HG02943 (cell line): ENCODE measurements around the gene RAI1.

Source experiments
- ATAC-seq: cut with Tn5 transposase; IDR thresholded peaks from one replicate; pipeline ENCODE4 v1.9.1; 2021; ENCODE audit warnings: mild to moderate bottlenecking, low read depth, moderate library complexity; ENCODE audit not compliant: unreplicated experiment

The RAI1 gene

DNA sequence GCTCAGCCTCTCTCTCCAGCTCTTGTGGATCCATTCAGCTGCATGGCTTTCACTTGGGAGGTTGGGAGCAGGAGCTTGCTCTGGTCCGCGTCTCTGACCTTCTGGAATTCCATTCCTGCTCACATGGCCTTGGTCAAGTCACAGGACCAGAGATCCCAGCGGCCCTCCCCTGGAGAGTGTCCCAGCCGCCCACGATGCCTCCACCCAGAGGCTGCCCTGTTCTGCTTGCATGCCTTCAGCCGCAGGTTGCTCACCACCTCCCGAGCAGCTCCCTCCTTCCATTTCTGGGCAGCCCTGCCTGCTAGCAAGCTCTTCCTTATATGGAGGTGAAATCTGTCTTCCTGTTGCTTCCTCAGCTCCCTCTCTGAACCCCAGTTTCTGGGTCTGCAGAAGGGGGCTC is 32.6 kb downstream of the RAI1 start:
- ATAC-seq = no peak

GRCh38 chr17:17714261-17714866 is 33.1 kb downstream of the RAI1 start:
- no peak for ATAC-seq

DNA sequence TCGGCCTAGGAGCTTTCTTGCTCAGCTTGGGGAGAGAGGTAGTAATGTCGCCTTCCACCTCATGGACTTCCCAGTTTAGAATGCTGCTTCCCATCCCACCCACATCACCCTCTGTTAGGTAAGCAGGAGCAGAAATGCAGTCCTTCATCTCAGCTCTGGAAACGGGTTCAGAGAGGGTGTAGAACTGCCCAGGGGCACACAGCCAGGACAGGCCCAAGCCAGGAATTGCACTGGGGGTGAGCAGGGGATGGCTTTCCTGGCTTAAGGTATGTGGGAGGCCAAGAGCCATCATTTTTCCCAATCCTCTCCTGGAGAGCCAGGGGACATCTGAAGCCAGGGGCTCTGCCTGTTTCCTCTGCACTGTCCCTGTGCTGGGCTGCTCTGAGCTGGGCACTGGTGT is 33.6 kb downstream of the RAI1 start:
- ATAC-seq = no peak

DNA sequence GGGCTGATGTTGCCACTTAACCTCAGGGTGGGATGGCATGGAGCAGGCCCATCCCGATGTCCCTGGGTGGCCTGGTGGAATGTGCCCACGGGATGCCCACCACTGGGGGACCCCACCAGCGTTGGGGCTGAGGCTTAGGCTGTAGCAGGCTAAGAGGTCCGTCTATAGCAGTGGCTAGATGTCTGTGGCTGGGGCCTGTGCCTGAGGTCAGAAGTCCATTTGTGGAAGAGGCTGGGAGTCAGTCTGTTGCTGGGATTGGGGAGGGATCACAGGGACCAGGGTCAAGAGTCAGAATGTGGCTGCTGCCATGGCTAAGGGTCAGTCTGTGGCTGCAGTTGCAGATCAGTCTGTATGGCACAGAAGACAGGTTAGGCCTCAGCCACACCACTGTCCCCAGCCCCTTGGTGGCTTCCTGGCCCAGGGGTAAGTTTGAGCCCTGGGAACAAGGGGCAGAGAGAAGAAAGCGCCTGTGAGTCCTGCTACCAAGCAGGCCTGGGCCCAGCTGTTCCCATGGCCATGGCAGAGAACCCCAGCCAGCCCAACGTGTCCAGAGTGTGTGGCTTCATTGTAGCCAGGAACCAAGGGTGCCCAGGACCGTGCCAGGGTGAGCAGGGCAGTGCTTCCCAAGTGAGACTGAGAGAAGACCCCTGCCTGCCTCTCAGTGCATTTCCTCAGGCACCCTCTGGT is 35.7 kb downstream of the RAI1 start:
- no peak for ATAC-seq

- no peak for ATAC-seq
Measured at GRCh38 chr17:17718251-17718650, 37.0 kb downstream of the RAI1 start.

DNA sequence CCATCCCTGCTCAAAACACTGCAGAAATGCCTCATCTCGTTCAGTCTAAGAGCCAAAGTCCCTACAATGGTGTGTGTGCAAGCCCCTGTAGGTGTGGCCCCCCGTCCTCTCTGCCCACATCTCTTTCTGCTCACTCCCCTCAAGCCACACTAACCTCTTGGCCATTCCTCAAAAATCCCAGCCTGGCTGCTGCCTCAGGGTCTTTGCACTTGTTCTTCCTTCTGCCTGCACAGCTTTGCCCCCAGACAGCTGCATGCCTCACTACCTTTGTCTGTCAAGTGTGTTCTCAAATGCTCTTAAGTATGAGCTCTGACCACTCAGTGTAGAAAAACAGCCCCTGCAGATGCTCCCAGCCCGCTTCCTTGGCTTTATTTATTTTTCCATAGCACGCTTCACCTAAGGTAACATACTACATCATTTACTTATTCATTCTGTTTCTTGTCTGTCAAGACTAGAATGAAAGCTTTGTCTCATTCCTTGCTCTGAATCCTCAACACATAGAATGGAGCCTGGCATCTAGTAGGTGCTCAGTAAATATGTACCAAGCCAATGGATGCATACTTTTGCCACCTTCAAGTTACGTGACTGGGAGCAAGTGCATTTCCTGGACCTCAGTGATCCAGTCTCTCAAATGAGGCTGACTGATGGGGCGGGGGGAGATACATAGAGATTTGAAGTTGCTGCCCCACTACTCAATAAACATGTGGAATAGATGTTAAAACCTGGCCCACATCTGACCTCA is 38.1 kb downstream of the RAI1 start:
- ATAC-seq = no peak

DNA sequence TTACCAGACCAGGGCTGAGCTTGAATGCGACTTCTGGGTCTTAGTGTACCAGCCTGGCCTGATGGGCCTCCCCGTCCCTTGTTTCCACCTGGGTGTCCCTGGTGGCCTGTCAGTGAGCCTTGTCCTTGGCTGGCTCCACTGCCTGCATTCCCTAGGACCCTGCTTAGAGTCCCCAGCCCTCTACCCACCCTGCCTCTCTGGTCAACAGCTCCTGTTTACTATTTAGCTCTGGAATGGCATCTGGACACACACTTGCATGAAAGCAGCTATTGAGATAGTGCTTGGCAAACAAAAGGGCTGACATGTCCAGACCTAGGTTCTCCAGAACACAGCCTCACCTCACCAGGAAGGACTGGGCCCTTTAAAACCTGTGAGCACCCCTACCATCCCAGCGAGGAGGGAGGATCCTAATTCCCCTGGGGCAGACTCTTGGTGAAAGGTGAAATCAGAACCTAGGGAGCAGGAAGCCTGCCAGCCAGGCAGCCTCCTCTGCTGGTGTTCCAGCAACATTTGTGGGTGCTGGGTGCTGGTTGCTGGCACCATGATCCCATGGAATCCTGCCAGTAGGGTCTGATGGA is 38.8 kb downstream of the RAI1 start:
- ATAC-seq = no peak

GRCh38 chr17:17721140-17721668 is 39.9 kb downstream of the RAI1 start:
- ATAC-seq = no peak

GRCh38 chr17:17722081-17722905 is 41.0 kb downstream of the RAI1 start:
- no peak for ATAC-seq

DNA sequence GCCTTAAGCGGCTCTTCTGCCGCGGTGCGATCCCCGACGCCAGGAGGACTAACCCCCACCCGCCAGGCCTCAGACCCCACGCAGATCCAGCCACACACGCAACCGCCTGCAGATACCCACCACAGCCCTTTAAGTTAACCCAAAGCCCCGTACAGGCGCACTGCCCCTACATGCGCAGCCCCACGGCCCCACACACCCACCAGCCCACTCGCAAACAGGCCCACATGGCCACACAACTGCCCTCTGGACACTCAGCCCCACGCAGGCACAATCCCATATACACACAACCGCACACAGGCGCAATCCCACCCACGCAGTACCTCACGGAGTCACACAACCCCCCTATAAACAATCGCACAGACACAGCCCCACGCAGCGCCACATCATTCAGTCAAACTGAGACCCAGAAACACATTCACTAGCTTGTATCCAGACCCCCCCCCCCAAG is 41.7 kb downstream of the RAI1 start:
- no peak for ATAC-seq

DNA sequence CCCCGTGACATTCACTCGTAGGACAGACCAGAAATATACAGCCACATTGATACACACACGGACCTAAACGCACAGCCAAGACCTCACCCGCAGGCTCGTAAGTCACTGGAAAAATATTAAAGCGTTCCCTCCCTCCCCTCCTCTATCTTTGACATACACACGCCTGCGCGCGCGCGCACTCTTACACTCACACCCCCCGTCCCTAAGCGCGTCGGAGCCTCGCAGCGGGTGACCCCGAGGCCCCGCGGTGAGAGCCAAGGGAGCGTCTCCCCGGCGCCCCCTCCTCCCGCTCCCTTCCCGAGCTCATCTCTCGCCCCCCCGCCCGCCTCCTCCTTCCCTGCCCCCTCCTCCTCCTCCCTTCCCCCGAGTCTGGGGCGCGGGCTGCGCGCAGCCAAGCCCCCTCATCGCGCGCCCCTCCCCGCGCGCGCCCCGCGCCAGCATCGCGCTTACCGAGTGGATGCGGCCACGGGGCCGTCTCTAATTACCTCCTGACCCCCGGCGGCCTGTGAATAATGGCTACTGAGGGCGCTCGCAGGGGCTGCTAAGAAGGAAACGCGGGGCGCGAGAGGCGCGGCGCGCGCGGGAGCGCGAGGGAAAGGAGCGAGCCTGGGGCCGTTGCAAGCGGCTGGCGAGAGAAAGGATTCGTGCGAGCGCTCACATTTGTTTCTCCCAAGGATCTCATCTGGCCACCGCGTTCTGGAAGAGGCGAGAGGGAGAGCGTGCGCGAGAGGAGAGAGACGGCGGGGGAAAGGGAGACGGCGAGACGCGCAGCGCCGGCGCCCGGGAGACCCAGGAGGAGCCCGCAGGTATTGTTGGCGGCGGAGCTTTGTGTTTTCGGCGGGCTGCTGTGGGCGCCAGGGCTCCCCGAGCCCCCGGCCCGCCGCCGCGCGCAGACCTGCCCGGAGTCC is 42.4 kb downstream of the RAI1 start:
- ATAC-seq = no peak

DNA sequence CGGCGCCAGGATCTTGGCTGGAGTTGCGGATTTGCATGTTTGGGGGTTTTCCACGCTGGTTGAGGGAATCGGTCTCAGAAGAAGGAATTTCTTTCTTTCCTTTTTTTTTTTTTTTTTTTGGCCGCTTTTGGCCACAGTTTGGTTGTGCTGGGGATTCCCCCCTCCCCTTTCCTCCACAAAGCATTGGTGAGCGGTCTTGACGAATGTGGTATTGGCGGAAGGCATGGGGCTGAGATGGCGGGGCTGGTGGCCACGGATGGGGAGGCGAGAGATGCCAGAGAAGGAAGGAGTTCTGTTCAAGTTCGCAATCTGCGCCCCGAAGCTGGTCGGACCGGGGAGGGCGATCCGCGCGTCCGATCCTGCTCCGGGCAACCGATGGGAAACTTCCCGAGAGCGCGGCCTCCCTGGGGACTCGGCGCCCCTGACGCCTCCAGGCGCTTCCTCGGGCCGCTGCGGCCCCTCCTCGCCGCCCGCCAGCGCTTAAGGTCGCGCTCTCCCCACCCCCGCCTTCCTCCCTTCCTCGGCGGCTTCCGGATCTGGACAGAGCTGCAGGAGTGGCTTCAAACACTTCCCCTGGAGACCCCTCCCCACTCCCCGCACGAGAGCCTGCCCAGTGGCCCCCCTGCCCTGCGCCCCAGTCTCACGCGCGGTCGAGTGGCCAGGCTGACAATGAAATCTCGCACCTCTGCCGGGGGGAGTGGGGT is 43.2 kb downstream of the RAI1 start:
- no peak for ATAC-seq

GRCh38 chr17:17725011-17725751 is 43.9 kb downstream of the RAI1 start:
- no peak for ATAC-seq

DNA sequence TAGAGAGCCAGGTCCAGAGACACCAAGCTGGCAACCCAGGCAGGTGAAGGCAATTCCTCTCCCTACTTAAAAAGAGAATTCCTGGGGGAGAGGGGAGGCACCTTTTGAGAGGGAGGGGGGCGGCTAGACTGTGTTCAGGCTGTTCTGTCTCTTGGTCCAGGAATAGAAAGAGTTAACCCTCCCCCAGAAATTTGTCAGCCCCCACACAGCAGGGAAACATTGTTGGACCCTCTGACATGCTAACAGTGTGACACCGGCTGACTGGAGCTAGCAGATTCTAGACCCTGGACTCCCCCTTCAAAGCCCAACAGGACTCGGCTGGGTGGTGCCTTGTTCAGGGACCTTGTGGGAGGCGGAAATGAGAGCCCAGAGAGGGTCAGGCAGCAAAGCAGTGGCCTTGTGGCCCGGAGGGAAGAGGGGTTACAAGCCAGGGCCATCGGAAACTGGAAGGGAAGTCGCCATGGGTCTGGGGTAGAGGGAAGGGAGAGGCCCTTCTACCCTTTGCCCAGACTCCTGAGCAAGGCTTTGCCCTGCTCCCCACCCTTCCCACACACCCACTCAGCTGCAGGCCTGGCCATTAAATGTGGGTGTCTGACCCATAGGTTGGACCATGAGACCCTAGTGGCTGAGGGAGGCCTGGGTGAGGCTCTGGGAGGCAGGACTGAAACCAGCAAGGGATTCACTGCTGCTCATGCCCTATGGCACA is 44.6 kb downstream of the RAI1 start:
- no peak for ATAC-seq

- no peak for ATAC-seq
Measured at GRCh38 chr17:17726458-17727060, 45.3 kb downstream of the RAI1 start.

DNA sequence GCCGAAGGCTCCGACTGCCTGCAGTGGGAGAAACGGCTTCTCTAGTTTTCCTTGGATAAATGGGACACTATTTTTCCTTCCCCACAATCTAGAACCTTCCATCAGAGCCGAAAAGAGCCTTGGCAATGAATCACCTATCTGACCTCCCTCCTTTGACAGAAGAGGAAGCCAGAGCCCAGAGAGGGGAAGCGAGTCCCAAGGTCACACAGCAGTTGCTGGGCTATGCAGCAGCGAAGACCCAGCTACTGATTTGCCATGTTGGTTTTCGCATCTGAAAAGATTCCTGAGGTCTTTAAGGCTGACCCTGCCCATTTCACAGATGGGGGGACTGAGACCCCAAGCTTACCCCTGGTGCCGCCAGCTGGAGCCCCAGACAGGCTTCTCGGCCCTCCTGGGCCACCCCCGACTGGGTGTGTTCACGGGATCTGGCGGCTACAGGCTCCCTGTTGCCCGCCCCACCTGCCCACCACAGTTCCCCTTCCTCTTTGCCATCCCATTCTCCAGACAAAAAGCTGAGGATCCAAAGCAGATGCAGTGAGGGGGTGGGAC is 45.9 kb downstream of the RAI1 start:
- ATAC-seq = no peak

GRCh38 chr17:17728146-17728545 is 46.9 kb downstream of the RAI1 start:
- ATAC-seq = no peak
